Endothelial cell (in vitro differentiated cells): ENCODE results near the gene SIT1. TPM values are rescaled to one million over a fixed set of nuclear protein-coding genes. Genes with fewer than 3 reads are reported as not detected.

ENCODE experiments used
- DNase-seq: peaks from one replicate; pipeline ENCODE4 v3.0.0; 2021; ENCODE audit warnings: low spot score
- H3K27ac Mint-ChIP-seq: one replicate; pipeline ENCODE4 v1.8.0; 2021; ENCODE audit warnings: mixed read lengths, inconsistent platforms; ENCODE audit not compliant: unreplicated experiment
- H3K27me3 Mint-ChIP-seq: one replicate; pipeline ENCODE4 v1.8.0; 2021; ENCODE audit warnings: mild to moderate bottlenecking, moderate library complexity, mixed read lengths, inconsistent platforms; ENCODE audit not compliant: unreplicated experiment
- H3K36me3 Mint-ChIP-seq: one replicate; pipeline ENCODE4 v1.8.0; 2021; ENCODE audit warnings: mild to moderate bottlenecking, low read depth, mixed read lengths, inconsistent platforms; ENCODE audit not compliant: unreplicated experiment
- H3K4me1 Mint-ChIP-seq: one replicate; pipeline ENCODE4 v1.8.0; 2021; ENCODE audit warnings: mild to moderate bottlenecking, mixed read lengths, inconsistent platforms; ENCODE audit not compliant: unreplicated experiment
- H3K4me3 Mint-ChIP-seq: one replicate; pipeline ENCODE4 v1.8.0; 2021; ENCODE audit warnings: mild to moderate bottlenecking, mixed read lengths, inconsistent platforms; ENCODE audit not compliant: unreplicated experiment
- H3K9me3 Mint-ChIP-seq: one replicate; pipeline ENCODE4 v1.8.0; 2021; ENCODE audit warnings: mixed read lengths, inconsistent platforms; ENCODE audit not compliant: unreplicated experiment
- CTCF ChIP-seq: fragments of 200-600 bp; sonication (generic); IDR thresholded peaks from one replicate; pipeline ENCODE4 v1.5.0; 2021; ENCODE audit warnings: antibody characterized with exemption; ENCODE audit not compliant: unreplicated experiment
- total RNA-seq: library from RNA; stranded (reverse); fragmentation: NEBNext Ultra II Directional; extraction: Animal tissue kit (Norgen Biotek cat#: 25700); gene quantifications from one replicate; pipeline ENCODE4 v1.2.1, GENCODE V29; 2021; ENCODE audit not compliant: unreplicated experiment

Gene SIT1
- total RNA-seq, 1 donor from 2014 or later = not detected

- Mint-ChIP-seq H3K36me3 (peaks cover 12% of the 10 kb centered on the region), H3K4me3 (peak overlapping the region; percentile 88), H3K4me1 (peaks cover 12% of the 10 kb centered on the region), H3K9me3 (no peaks in the 10 kb centered on the region), H3K27ac (no peak overlapping the region), H3K27me3 (peaks cover 3% of the 10 kb centered on the region)
- no peak for DNase-seq
- TF ChIP-seq CTCF = no peak
These were observed 44.6 kb downstream of the SIT1 start for GRCh38 chr9:35606138-35606504.

- peaks cover 12% of the 10 kb centered on the region for H3K36me3 Mint-ChIP-seq
- H3K9me3 Mint-ChIP-seq = no peaks in the 10 kb centered on the region
- peak overlapping the region; percentile 88 for H3K4me3 Mint-ChIP-seq
- H3K4me1 Mint-ChIP-seq = peaks cover 12% of the 10 kb centered on the region
- peak; percentile 13 for TF ChIP-seq CTCF
- H3K27ac Mint-ChIP-seq = no peak overlapping the region
- H3K27me3 Mint-ChIP-seq = peaks cover 3% of the 10 kb centered on the region
- peak; percentile 27 for DNase-seq
These were observed 45.2 kb downstream of the SIT1 start for GRCh38 chr9:35605351-35606137.

GRCh38 chr9:35604578-35605350 is 46.0 kb downstream of the SIT1 start, which contains the start of gene TESK1:
TESK1 (plus strand) TSS chr9:35605262; CDS start chr9:35605620, 358 bp downstream.
- H3K4me1 Mint-ChIP-seq = peaks cover 12% of the 10 kb centered on the region
- peak within 1 kb of the TSS; percentile 97 for H3K4me3 Mint-ChIP-seq
- H3K36me3 Mint-ChIP-seq = peaks cover 12% of the 10 kb centered on the region
- H3K9me3 Mint-ChIP-seq = no peaks in the 10 kb centered on the region
- DNase-seq = peak; percentile 72
- H3K27ac Mint-ChIP-seq = peak within 1 kb of the TSS; percentile 94
- H3K27me3 Mint-ChIP-seq = peaks cover 3% of the 10 kb centered on the region
- TF ChIP-seq CTCF = no peak

GRCh38 chr9:35603986-35604577 is 46.6 kb downstream of the SIT1 start:
- Mint-ChIP-seq H3K36me3 (peaks cover 12% of the 10 kb centered on the region), H3K4me3 (peak overlapping the region; percentile 97), H3K4me1 (peaks cover 12% of the 10 kb centered on the region), H3K27ac (peak overlapping the region; percentile 94), H3K27me3 (peaks cover 3% of the 10 kb centered on the region), H3K9me3 (no peaks in the 10 kb centered on the region)
- peak; percentile 97 for TF ChIP-seq CTCF
- DNase-seq = peak; percentile 99
